Measurements from ENCODE around the gene DDX3X. TPM values are rescaled to one million over a fixed set of nuclear protein-coding genes. Genes with fewer than 3 reads are reported as not detected.

The DDX3X gene
- total and polyA plus RNA-seq, 10 of the 15 experiments (the other 5 are each of a cell fraction or from before 2014, with no cell fraction given), result 52.0 to 283 (median 172) TPM

- Histone ChIP-seq H3K36me3 (ENCODE audit: control insufficient read depth in 2 of 2, insufficient read depth in 2 of 2, low read length in 1 of 2) (no peaks in the 10 kb centered on the region), H3K27me3 (replicated peaks in 1 of 2; ENCODE audit: control insufficient read depth in 2 of 2, insufficient read depth in 2 of 2, low read length in 1 of 2) (no peaks in the 10 kb centered on the region; a peak in 1 of 4 replicates), H4K20me1 (ENCODE audit: control insufficient read depth, insufficient read depth) (peaks cover 12% of the 10 kb centered on the region), H3K4me1 (ENCODE audit: control insufficient read depth, insufficient read depth, low read length) (peaks cover 10% of the 10 kb centered on the region), H3K4me2 (ENCODE audit: control insufficient read depth, insufficient read depth) (peak overlapping the region; percentile 100), H3K9me3 (replicated peaks; ENCODE audit: control insufficient read depth, insufficient read depth, low read length) (no peaks in the 10 kb centered on the region), H2AFZ (ENCODE audit: control insufficient read depth, low read depth, low read length) (peak overlapping the region; percentile 84), H3K4me3 (peak overlapping the region; percentile 91), H3K9ac (ENCODE audit: control insufficient read depth, insufficient read depth, low read length) (peak overlapping the region; percentile 80), H3K79me2 (ENCODE audit: control insufficient read depth, insufficient read depth, low read length) (peaks cover 39% of the 10 kb centered on the region), H3K27ac (ENCODE audit: control insufficient read depth, insufficient read depth) (peak overlapping the region; percentile 99)
- POLR2A ChIA-PET, result interaction anchor here (0.5 to 1.5 kb wide), 4 partner anchors 15 to 113 kb away, joined by 3 to 4 read pairs (median 3); no protein-coding TSS in a partner anchor
- CTCF ChIA-PET, result no interaction called here
- in situ Hi-C loops (cut with MboI) (loop anchor here (5.0 to 10.0 kb wide), 2 partner anchors 250 to 687 kb away; partner anchors contain the start of gene CXorf38), intact Hi-C loops (cut with micrococcal nuclease; ENCODE audit: unreplicated experiment) (loop anchor here (5.0 to 10.0 kb wide), 6 partner anchors 55 to 685 kb away; partner anchors contain the start of genes CXorf38 and USP9X)
- TF ChIP-seq ZNF207 (IDR thresholded peaks at IDR 0.05; ENCODE audit: borderline replicate concordance) (no peak), CHD2 (IDR thresholded peaks at IDR 0.05; ENCODE audit: borderline replicate concordance, low read depth, low read length) (no peak), ELK1 (IDR thresholded peaks at IDR 0.05; ENCODE audit: low read depth, low read length) (no peak), FOS (IDR thresholded peaks at IDR 0.05; ENCODE audit: borderline replicate concordance, extremely low read depth, insufficient read length) (no peak), ZNF24 (IDR thresholded peaks at IDR 0.05) (no peak), STAT1 (conservative IDR thresholded peaks at IDR 0.05) (no peak)
- TF ChIP-seq, protein P1, sequence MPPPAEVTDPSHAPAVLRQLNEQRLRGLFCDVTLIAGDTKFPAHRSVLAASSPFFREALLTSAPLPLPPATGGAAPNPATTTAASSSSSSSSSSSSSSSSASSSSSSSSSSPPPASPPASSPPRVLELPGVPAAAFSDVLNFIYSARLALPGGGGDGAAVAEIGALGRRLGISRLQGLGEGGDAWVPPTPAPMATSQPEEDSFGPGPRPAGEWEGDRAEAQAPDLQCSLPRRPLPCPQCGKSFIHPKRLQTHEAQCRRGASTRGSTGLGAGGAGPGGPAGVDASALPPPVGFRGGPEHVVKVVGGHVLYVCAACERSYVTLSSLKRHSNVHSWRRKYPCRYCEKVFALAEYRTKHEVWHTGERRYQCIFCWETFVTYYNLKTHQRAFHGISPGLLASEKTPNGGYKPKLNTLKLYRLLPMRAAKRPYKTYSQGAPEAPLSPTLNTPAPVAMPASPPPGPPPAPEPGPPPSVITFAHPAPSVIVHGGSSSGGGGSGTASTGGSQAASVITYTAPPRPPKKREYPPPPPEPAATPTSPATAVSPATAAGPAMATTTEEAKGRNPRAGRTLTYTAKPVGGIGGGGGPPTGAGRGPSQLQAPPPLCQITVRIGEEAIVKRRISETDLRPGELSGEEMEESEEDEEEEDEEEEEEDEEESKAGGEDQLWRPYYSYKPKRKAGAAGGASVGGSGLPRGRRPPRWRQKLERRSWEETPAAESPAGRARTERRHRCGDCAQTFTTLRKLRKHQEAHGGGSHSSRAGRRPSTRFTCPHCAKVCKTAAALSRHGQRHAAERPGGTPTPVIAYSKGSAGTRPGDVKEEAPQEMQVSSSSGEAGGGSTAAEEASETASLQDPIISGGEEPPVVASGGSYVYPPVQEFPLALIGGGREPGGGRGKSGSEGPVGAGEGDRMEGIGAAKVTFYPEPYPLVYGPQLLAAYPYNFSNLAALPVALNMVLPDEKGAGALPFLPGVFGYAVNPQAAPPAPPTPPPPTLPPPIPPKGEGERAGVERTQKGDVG (CRISPR knock-in tag; IDR thresholded peaks at IDR 0.05), result no peak
- FAIRE-seq (no peak), DNase-seq (ENCODE audit: low read depth, low spot score) (no peak), ATAC-seq (no peak)
- BruUV-seq (replicated peaks), result no TSS peak
- 22% methylated on average over 4 of the region's 4 CpGs for WGBS (ENCODE audit: insufficient coverage, insufficient replicate concordance, low lambda C conversion rate, missing lambda C conversion rate)
- SMC1A ChIA-PET (ENCODE audit: uncharacterized antibody, unreplicated experiment), result interaction anchor here (1.0 to 2.4 kb wide), 7 partner anchors 9 to 680 kb away, joined by 4 to 6 read pairs (median 4); no protein-coding TSS in a partner anchor
- RAD21 ChIA-PET (ENCODE audit: unreplicated experiment), result interaction anchor here (1.5 kb wide), 1 partner anchor 150 kb away, joined by 4 read pairs; no protein-coding TSS in a partner anchor
Measured at GRCh38 chrX:41332005-41332404, 2.0 kb upstream of the DDX3X start.

Data from GM12878 (cell line).